IMR-90 (cell line): ENCODE measurements around the gene LEMD1. TPM values are rescaled to one million over a fixed set of nuclear protein-coding genes. Genes with fewer than 3 reads are reported as not detected.

Experiments
- ATAC-seq: fragments of 200-7000 bp; cut with Tn5 transposase; 2 replicates; pipeline ENCODE4 v1.9.1; 2020; ENCODE audit warnings: low read depth, mild to moderate bottlenecking, moderate library complexity
- BruUV-seq: library from RNA; stranded (reverse); fragments of 400-500 nt; replicated peaks from 2 replicates; lab custom pipeline; 2021; lab: Mats Ljungman, UMichigan
- CTCF ChIA-PET: fragments of 300-600 bp; formaldehyde crosslinking; extraction: SDS; loops from one replicate; lab custom pipeline; 2021; ENCODE audit warnings: antibody characterized with exemption; lab: Yijun Ruan, JAX
- POLR2A ChIA-PET: fragments of 300-600 bp; sonication (Branson Sonifier 250); formaldehyde crosslinking; loops from one replicate; lab custom pipeline; 2022; ENCODE audit warnings: antibody characterized with exemption; ENCODE audit not compliant: unreplicated experiment; lab: Charles Lee
- DNase-seq: peaks from one replicate; pipeline ENCODE4 v3.0.0; 2013
- H2AFZ ChIP-seq: replicated peaks from 2 replicates; pipeline ENCODE3; 2013; ENCODE audit warnings: low read length, mild to moderate bottlenecking; ENCODE audit not compliant: poor library complexity
- H2AK5ac ChIP-seq: 2 replicates; pipeline ENCODE4 v1.6.1; 2013; ENCODE audit warnings: low read depth, low read length, inconsistent platforms
- H2AK9ac ChIP-seq: replicated peaks from 2 replicates; pipeline ENCODE3; 2013; ENCODE audit warnings: mild to moderate bottlenecking, low read depth, low read length, moderate library complexity; ENCODE audit not compliant: poor library complexity
- H2BK120ac ChIP-seq: 2 replicates; pipeline ENCODE4 v1.6.1; 2013; ENCODE audit warnings: low read depth, low read length, inconsistent platforms
- H2BK15ac ChIP-seq: 3 replicates; pipeline ENCODE4 v1.6.1; 2013; ENCODE audit warnings: low read depth, low read length, inconsistent platforms
- H2BK20ac ChIP-seq: 2 replicates; pipeline ENCODE4 v1.6.1; 2013; ENCODE audit warnings: low read depth, mild to moderate bottlenecking, inconsistent platforms, low read length, moderate library complexity
- H2BK5ac ChIP-seq: 2 replicates; pipeline ENCODE4 v1.6.1; 2013; ENCODE audit warnings: mild to moderate bottlenecking, low read depth, low read length, inconsistent platforms; ENCODE audit not compliant: poor library complexity, severe bottlenecking
- H3K14ac ChIP-seq: replicated peaks from 2 replicates; pipeline ENCODE4 v1.6.1; 2013; ENCODE audit warnings: low read depth, low read length, inconsistent platforms
- H3K18ac ChIP-seq: 2 replicates; pipeline ENCODE4 v1.6.1; 2013; ENCODE audit warnings: low read depth, low read length, control low read depth
- H3K23ac ChIP-seq: 2 replicates; pipeline ENCODE4 v1.6.1; 2013; ENCODE audit warnings: low read depth, low read length, inconsistent platforms
- H3K27ac ChIP-seq: 2 replicates; pipeline ENCODE4 v1.5.1; 2013; ENCODE audit warnings: mild to moderate bottlenecking, control low read depth, low read length; ENCODE audit not compliant: insufficient read depth
- H3K27me3 ChIP-seq: 2 replicates; pipeline ENCODE4 v1.6.1; 2013; ENCODE audit warnings: low read length; ENCODE audit not compliant: control insufficient read depth, insufficient read depth
- H3K36me3 ChIP-seq: 2 replicates; pipeline ENCODE4 v1.6.1; 2013; ENCODE audit warnings: low read length, mixed read lengths; ENCODE audit not compliant: control insufficient read depth, insufficient read depth
- H3K4ac ChIP-seq: 2 replicates; pipeline ENCODE4 v1.6.1; 2013; ENCODE audit warnings: low read depth, low read length, inconsistent platforms
- H3K4me1 ChIP-seq: 2 replicates; pipeline ENCODE4 v1.6.1; 2013; ENCODE audit warnings: low read length, mixed read lengths; ENCODE audit not compliant: control insufficient read depth, insufficient read depth
- H3K4me2 ChIP-seq: 2 replicates; pipeline ENCODE4 v1.6.1; 2013; ENCODE audit warnings: low read depth, mild to moderate bottlenecking, control low read depth, low read length, moderate library complexity
- H3K4me3 ChIP-seq: 2 replicates; pipeline ENCODE4 v1.5.1; 2013; ENCODE audit warnings: low read depth, mild to moderate bottlenecking, control low read depth, low read length, moderate library complexity; ENCODE audit not compliant: insufficient read depth
- H3K56ac ChIP-seq: 2 replicates; pipeline ENCODE4 v1.6.1; 2013; ENCODE audit warnings: low read length, inconsistent platforms; ENCODE audit not compliant: insufficient read depth; ENCODE audit errors: extremely low read depth
- H3K79me1 ChIP-seq, 2 experiments: 2 replicates each; pipeline ENCODE4 v1.6.1; 2013; ENCODE audit warnings: low read length in 2 of 2, inconsistent platforms in 1 of 2, low read depth in 1 of 2
- H3K9ac ChIP-seq: 2 replicates; pipeline ENCODE4 v1.6.1; 2013; ENCODE audit warnings: low read depth, low read length, control low read depth
- H3K9me1 ChIP-seq: 2 replicates; pipeline ENCODE4 v1.6.1; 2013; ENCODE audit warnings: low read length, inconsistent platforms; ENCODE audit not compliant: insufficient read depth
- H3K9me3 ChIP-seq: 2 replicates; pipeline ENCODE4 v1.6.1; 2013; ENCODE audit warnings: low read length; ENCODE audit not compliant: control insufficient read depth, insufficient read depth
- H4K20me1 ChIP-seq: 2 replicates; pipeline ENCODE4 v1.6.1; 2013; ENCODE audit warnings: low read length, inconsistent platforms; ENCODE audit not compliant: insufficient read depth
- H4K5ac ChIP-seq: 2 replicates; pipeline ENCODE4 v1.6.1; 2013; ENCODE audit warnings: mild to moderate bottlenecking, low read depth, low read length, control low read depth
- H4K8ac ChIP-seq, 2 experiments: 2 replicates each; pipeline ENCODE4 v1.6.1; 2013; ENCODE audit warnings: low read depth in 2 of 2, low read length in 2 of 2, control low read depth in 1 of 2, inconsistent platforms in 1 of 2
- H4K91ac ChIP-seq: 2 replicates; pipeline ENCODE4 v1.6.1; 2013; ENCODE audit warnings: low read depth, low read length, inconsistent platforms; ENCODE audit not compliant: insufficient read depth
- BHLHE40 ChIP-seq: fragments of 150-350 bp; IDR thresholded peaks from 2 replicates; pipeline ENCODE4 v1.6.1; 2016; ENCODE audit warnings: mild to moderate bottlenecking, low read depth, low read length
- ELK1 ChIP-seq: fragments of 150-350 bp; IDR thresholded peaks from 2 replicates; pipeline ENCODE4 v1.6.1; 2016; ENCODE audit warnings: low read depth, mild to moderate bottlenecking, low read length, moderate library complexity, borderline replicate concordance
- MAZ ChIP-seq: IDR thresholded peaks from 2 replicates; pipeline ENCODE4 v1.6.1; 2012; ENCODE audit warnings: low read depth, mild to moderate bottlenecking, low read length, improper control_type of control experiment, moderate library complexity, borderline replicate concordance
- MXI1 ChIP-seq: IDR thresholded peaks from 2 replicates; pipeline ENCODE4 v1.6.1; 2012; ENCODE audit warnings: low read depth, mild to moderate bottlenecking, low read length, moderate library complexity, borderline replicate concordance
- RFX5 ChIP-seq: IDR thresholded peaks from 2 replicates; pipeline ENCODE4 v1.8.0; 2012; ENCODE audit warnings: low read depth, mild to moderate bottlenecking, low read length, moderate library complexity
- WGBS, 2 experiments: methylation state at CpG; one replicate each; pipeline versions ENCODE4 v1.1.5 to v1.1.7; 2013; ENCODE audit warnings: missing lambda C conversion rate in 2 of 2; ENCODE audit not compliant: insufficient read length in 1 of 2; ENCODE audit errors: extremely low coverage in 2 of 2; 5-methylcytosine and 5-hydroxymethylcytosine counted together
- dilution Hi-C: fragments of 300-500 bp; cut with HindIII; formaldehyde crosslinking; loops from one replicate; pipeline ENCODE4 v1.14.3; 2018; ENCODE audit warnings: low sequenced_read_pairs; ENCODE audit not compliant: unreplicated experiment
- in situ Hi-C: fragments of 300-500 bp; cut with MboI; formaldehyde crosslinking; loops from 3 replicates; pipeline ENCODE4 v1.14.3; 2019; ENCODE audit warnings: low sequenced_read_pairs, inconsistent platforms, mixed read lengths
- intact Hi-C: fragments of 100-400 bp; cut with micrococcal nuclease; formaldehyde crosslinking; loops from 2 replicates; pipeline ENCODE4 v1.10.0; 2022
- polyA plus RNA-seq, 3 experiments: library from polyadenylated mRNA; depleted of rRNA; stranded (reverse); fragments of >200 nt; gene quantifications; 2 replicates each; pipeline ENCODE4 v1.2.3, GENCODE V29; 2012; ENCODE audit warnings: low replicate concordance in 1 of 3
- total RNA-seq: library from RNA; depleted of rRNA; stranded (reverse); fragments of >200 nt; gene quantifications from 2 replicates; pipeline ENCODE4 v1.2.3, GENCODE V29; 2012

Gene LEMD1
- total and polyA plus RNA-seq, 2 of the 4 experiments (the other 2 are of a cell fraction), result not detected

DNA sequence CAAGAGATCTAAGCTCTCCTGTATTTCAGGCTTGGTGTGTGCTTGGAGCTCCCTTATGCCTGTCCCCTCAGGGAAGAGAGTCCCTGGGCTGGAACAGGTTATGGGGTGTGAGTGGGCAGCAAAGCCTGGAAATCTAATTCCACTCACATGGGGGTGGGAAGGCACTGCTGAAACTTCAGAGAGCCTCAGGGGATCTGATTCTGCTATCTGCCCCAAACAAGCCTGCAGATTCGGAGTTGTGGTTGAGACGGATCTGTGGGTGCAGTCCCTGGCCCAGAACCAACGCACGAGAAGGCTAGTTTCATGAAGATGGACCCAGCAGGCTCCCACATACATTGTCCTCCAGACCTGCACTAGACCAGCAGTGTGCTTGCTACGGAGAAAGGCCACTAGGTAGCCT is 31.1 kb upstream of the LEMD1 start:
- Histone ChIP-seq H3K9ac (no peak overlapping the region), H3K79me1 (no peaks in the 10 kb centered on the region), H3K18ac (no peak overlapping the region), H3K56ac (no peak overlapping the region), H2BK20ac (no peak overlapping the region), H3K4me1 (no peaks in the 10 kb centered on the region; the same call in 1 of the 2 replicates), H2BK120ac (no peak overlapping the region), H4K20me1 (no peaks in the 10 kb centered on the region), H3K9me3 (0 out of 2 replicates have a peak, but pooled peaks cover 2% of the 10 kb centered on the region), H3K27ac (no peak overlapping the region), H3K36me3 (no peaks in the 10 kb centered on the region), H3K4ac (no peak overlapping the region), H3K4me3 (no peak overlapping the region), H2AK5ac (no peak overlapping the region), H2AK9ac (no peak overlapping the region), H3K4me2 (no peak overlapping the region), H3K23ac (no peak overlapping the region), H4K91ac (no peak overlapping the region), H3K14ac (no peak overlapping the region), H2AFZ (no peak overlapping the region), H4K8ac (no peak overlapping the region), H3K27me3 (peaks cover 71% of the 10 kb centered on the region), H4K5ac (no peak overlapping the region), H2BK5ac (no peak overlapping the region), H2BK15ac (no peak overlapping the region), H3K9me1 (no peaks in the 10 kb centered on the region)
- intact Hi-C loops, result no loop called here
- no peak for TF ChIP-seq ELK1
- TF ChIP-seq RFX5, result no peak
- TF ChIP-seq BHLHE40, result no peak
- TF ChIP-seq MAZ, result no peak
- TF ChIP-seq MXI1, result no peak
- POLR2A ChIA-PET, result no interaction called here
- WGBS, 2 experiments, result 82% methylated on average over 2 of the region's 5 CpGs; no CpG with 5 or more reads in 1 of the 2 experiments
- in situ Hi-C loops, result no loop called here
- ATAC-seq, result no peak
- dilution Hi-C loops, result no loop called here
- no TSS peak for BruUV-seq
- DNase-seq, result no peak
- CTCF ChIA-PET, result no interaction called here
